SK-N-SH treated with all-trans-retinoic acid at 6 μM for 48 hours (cell line): ENCODE results near the gene F7.

Experiments
- ATAC-seq: fragments of 200-7000 bp; cut with Tn5 transposase; 3 replicates; pipeline ENCODE4 v1.9.1; 2020; ENCODE audit warnings: mild to moderate bottlenecking, moderate library complexity
- ARNTL ChIP-seq: fragments of 450-650 bp; formaldehyde crosslinking; IDR thresholded peaks from 2 replicates; pipeline ENCODE4 v1.5.0; 2020; ENCODE audit warnings: low read depth, mild to moderate bottlenecking, moderate library complexity, borderline replicate concordance
- BACH2 ChIP-seq: fragments of 250-450 bp; sonication (Bioruptor Pico); IDR thresholded peaks from 2 replicates; pipeline ENCODE4 v1.9.0; 2021; ENCODE audit warnings: mild to moderate bottlenecking, borderline replicate concordance
- CREB5 ChIP-seq: fragments of 250-450 bp; sonication (Bioruptor Pico); IDR thresholded peaks from 2 replicates; pipeline ENCODE4 v1.5.1; 2020; ENCODE audit warnings: low read depth, mild to moderate bottlenecking, moderate library complexity
- CSRNP3 ChIP-seq: fragments of 250-450 bp; sonication (Bioruptor Pico); IDR thresholded peaks from 2 replicates; pipeline ENCODE4 v1.5.1; 2021; ENCODE audit warnings: mild to moderate bottlenecking, moderate library complexity
- ESRRG ChIP-seq: fragments of 250-450 bp; sonication (Bioruptor Pico); IDR thresholded peaks from 2 replicates; pipeline ENCODE4 v1.6.1; 2021; ENCODE audit warnings: mild to moderate bottlenecking
- GLIS3 ChIP-seq: fragments of 250-450 bp; sonication (Bioruptor Pico); IDR thresholded peaks from 2 replicates; pipeline ENCODE4 v1.5.0; 2020; ENCODE audit warnings: mild to moderate bottlenecking, moderate library complexity
- ISL1 ChIP-seq: fragments of 250-450 bp; sonication (Bioruptor Pico); IDR thresholded peaks from 2 replicates; pipeline ENCODE4 v2.1.2; 2022; ENCODE audit warnings: mild to moderate bottlenecking, moderate library complexity
- OSR1 ChIP-seq: fragments of 250-450 bp; sonication (Bioruptor Pico); IDR thresholded peaks from 2 replicates; pipeline ENCODE4 v1.8.0; 2022; ENCODE audit warnings: moderate library complexity, mild to moderate bottlenecking, inconsistent platforms
- PATZ1 ChIP-seq: fragments of 250-450 bp; sonication (Bioruptor Pico); IDR thresholded peaks from 2 replicates; pipeline ENCODE4 v1.8.0; 2020; ENCODE audit warnings: mild to moderate bottlenecking, moderate library complexity, borderline replicate concordance
- POU6F1 ChIP-seq: fragments of 250-450 bp; sonication (Bioruptor Pico); IDR thresholded peaks from 2 replicates; pipeline ENCODE4 v1.8.0; 2021; ENCODE audit warnings: low read depth, mild to moderate bottlenecking, moderate library complexity, borderline replicate concordance
- PPARA ChIP-seq: fragments of 250-450 bp; sonication (Bioruptor Pico); IDR thresholded peaks from 2 replicates; pipeline ENCODE4 v1.5.0; 2020; ENCODE audit warnings: mild to moderate bottlenecking, borderline replicate concordance
- RARB ChIP-seq: fragments of 250-450 bp; sonication (Bioruptor Pico); IDR thresholded peaks from 2 replicates; pipeline ENCODE4 v1.8.0; 2021; ENCODE audit warnings: mild to moderate bottlenecking, moderate library complexity
- SNAI2 ChIP-seq: fragments of 250-450 bp; sonication (Bioruptor Pico); IDR thresholded peaks from 2 replicates; pipeline ENCODE4 v1.5.0; 2020; ENCODE audit warnings: mild to moderate bottlenecking, moderate library complexity
- TOX ChIP-seq: fragments of 250-450 bp; sonication (Bioruptor Pico); IDR thresholded peaks from 2 replicates; pipeline ENCODE4 v1.8.0; 2021; ENCODE audit warnings: mild to moderate bottlenecking, moderate library complexity, borderline replicate concordance
- TSHZ2 ChIP-seq: fragments of 250-450 bp; sonication (Bioruptor Pico); IDR thresholded peaks from 2 replicates; pipeline ENCODE4 v1.5.0; 2020; ENCODE audit warnings: mild to moderate bottlenecking, moderate library complexity
- ZC3H10 ChIP-seq: fragments of 250-450 bp; sonication (Bioruptor Pico); IDR thresholded peaks from 2 replicates; pipeline ENCODE4 v1.5.1; 2021; ENCODE audit warnings: mild to moderate bottlenecking, moderate library complexity
- ZFP30 ChIP-seq: fragments of 450-650 bp; formaldehyde crosslinking; IDR thresholded peaks from 2 replicates; pipeline ENCODE4 v1.5.0; 2022; ENCODE audit warnings: mild to moderate bottlenecking, moderate library complexity
- ZNF565 ChIP-seq: fragments of 450-650 bp; formaldehyde crosslinking; conservative IDR thresholded peaks from 2 replicates; pipeline ENCODE4 v1.5.0; 2020; ENCODE audit warnings: low read depth, mild to moderate bottlenecking, moderate library complexity
- ZNF8 ChIP-seq: fragments of 450-650 bp; formaldehyde crosslinking; IDR thresholded peaks from 2 replicates; pipeline ENCODE4 v1.5.0; 2020; ENCODE audit warnings: mild to moderate bottlenecking, moderate library complexity

F7 gene

GRCh38 chr13:113138792-113139551, 33.4 kb downstream of the F7 start (continued):
- TF ChIP-seq CSRNP3 (CRISPR knock-in tag): no peak
- TF ChIP-seq GLIS3 (CRISPR knock-in tag): no peak
- TF ChIP-seq PPARA (CRISPR knock-in tag): no peak
- TF ChIP-seq ZNF565: no peak
- TF ChIP-seq RARB (CRISPR knock-in tag): no peak
- TF ChIP-seq ZNF8 (CRISPR knock-in tag): no peak
- TF ChIP-seq POU6F1 (CRISPR knock-in tag): no peak
- TF ChIP-seq ARNTL (CRISPR knock-in tag): no peak

GRCh38 chr13:113139577-113139976, 34.0 kb downstream of the F7 start:
- TF ChIP-seq TSHZ2 (CRISPR knock-in tag): no peak
- no peak for TF ChIP-seq RARB (CRISPR knock-in tag)
- TF ChIP-seq ARNTL (CRISPR knock-in tag): no peak
- TF ChIP-seq ZC3H10 (CRISPR knock-in tag): no peak
- TF ChIP-seq TOX (CRISPR knock-in tag): no peak
- no peak for TF ChIP-seq ZNF565
- no peak for TF ChIP-seq ZNF8 (CRISPR knock-in tag)
- no peak for TF ChIP-seq PATZ1 (CRISPR knock-in tag)
- no peak for TF ChIP-seq CREB5
- TF ChIP-seq ESRRG (CRISPR knock-in tag): no peak
- no peak for TF ChIP-seq SNAI2
- ATAC-seq: no peak

- TF ChIP-seq OSR1 (CRISPR knock-in tag) (no peak), TOX (CRISPR knock-in tag) (no peak), ESRRG (CRISPR knock-in tag) (no peak), ARNTL (CRISPR knock-in tag) (no peak), RARB (CRISPR knock-in tag) (no peak), GLIS3 (CRISPR knock-in tag) (no peak), PPARA (CRISPR knock-in tag) (no peak), CSRNP3 (CRISPR knock-in tag) (no peak), ZC3H10 (CRISPR knock-in tag) (no peak), ZFP30 (CRISPR knock-in tag) (no peak), ISL1 (CRISPR knock-in tag) (no peak), CREB5 (no peak), BACH2 (CRISPR knock-in tag) (no peak)
- ATAC-seq: no peak
Observed at GRCh38 chr13:113140677-113141600, 35.3 kb downstream of the F7 start.
